Measurements from ENCODE around the gene AAGAB. TPM values are rescaled to one million over a fixed set of nuclear protein-coding genes. Genes with fewer than 3 reads are reported as not detected.

The AAGAB gene
- total RNA-seq, 2 experiments from 2014 or later, result 42.6 to 51.2 TPM

GRCh38 chr15:67215102-67215501 is 39.4 kb downstream of the AAGAB start:
- POLR2A ChIA-PET, result no interaction called here
- ATAC-seq, result no peak

GRCh38 chr15:67212684-67213367 is 41.6 kb downstream of the AAGAB start:
- no peak for TF ChIP-seq CTCF (IDR thresholded peaks at IDR 0.05)
- Mint-ChIP-seq H3K36me3 (ENCODE audit: low read depth) (peaks cover 23% of the 10 kb centered on the region), H3K9me3 (no peaks in the 10 kb centered on the region), H3K4me1 (ENCODE audit: low read depth) (no peaks in the 10 kb centered on the region), H3K27ac (no peak overlapping the region), H3K4me3 (no peak overlapping the region), H3K27me3 (no peaks in the 10 kb centered on the region)
- no peak for DNase-seq
- ATAC-seq, result no peak
- intact Hi-C loops (cut with micrococcal nuclease), result no loop called here
- POLR2A ChIA-PET, result no interaction called here
- CTCF ChIA-PET, result no interaction called here

More at GRCh38 chr15:67215102-67215501, 39.4 kb downstream of the AAGAB start:
- DNase-seq, result no peak
- Mint-ChIP-seq H3K36me3 (ENCODE audit: low read depth) (peaks cover 32% of the 10 kb centered on the region), H3K4me1 (ENCODE audit: low read depth) (no peaks in the 10 kb centered on the region), H3K27ac (no peak overlapping the region), H3K9me3 (no peaks in the 10 kb centered on the region), H3K27me3 (no peaks in the 10 kb centered on the region), H3K4me3 (no peak overlapping the region)
- intact Hi-C loops (cut with micrococcal nuclease), result no loop called here
- TF ChIP-seq CTCF (IDR thresholded peaks at IDR 0.05), result no peak
- CTCF ChIA-PET, result no interaction called here

- ATAC-seq (no peak), DNase-seq (no peak)
- CTCF ChIA-PET, result no interaction called here
- Mint-ChIP-seq H3K4me3 (no peak overlapping the region), H3K27ac (no peak overlapping the region), H3K36me3 (ENCODE audit: low read depth) (peaks cover 19% of the 10 kb centered on the region), H3K9me3 (no peaks in the 10 kb centered on the region), H3K4me1 (ENCODE audit: low read depth) (no peaks in the 10 kb centered on the region), H3K27me3 (no peaks in the 10 kb centered on the region)
- POLR2A ChIA-PET, result no interaction called here
- no peak for TF ChIP-seq CTCF (IDR thresholded peaks at IDR 0.05)
- intact Hi-C loops (cut with micrococcal nuclease), result no loop called here
Observed at GRCh38 chr15:67210555-67211168, 43.8 kb downstream of the AAGAB start.

GRCh38 chr15:67208396-67208795 is 46.1 kb downstream of the AAGAB start:
- no peak for ATAC-seq
- Mint-ChIP-seq H3K4me3 (no peak overlapping the region), H3K27me3 (no peaks in the 10 kb centered on the region), H3K4me1 (ENCODE audit: low read depth) (no peaks in the 10 kb centered on the region), H3K9me3 (no peaks in the 10 kb centered on the region), H3K27ac (no peak overlapping the region), H3K36me3 (ENCODE audit: low read depth) (peaks cover 28% of the 10 kb centered on the region)
- intact Hi-C loops (cut with micrococcal nuclease), result no loop called here
- DNase-seq, result no peak
- ChIA-PET POLR2A (interaction anchor here (0.6 kb wide), 1 partner anchor 206 kb away, joined by 4 read pairs; no protein-coding TSS in a partner anchor), CTCF (interaction anchor here (0.8 kb wide), 1 partner anchor 9 kb away, joined by 3 read pairs; no protein-coding TSS in a partner anchor)
- no peak for TF ChIP-seq CTCF (IDR thresholded peaks at IDR 0.05)

GRCh38 chr15:67207555-67208207 is 46.8 kb downstream of the AAGAB start:
- Mint-ChIP-seq H3K4me3 (no peak overlapping the region), H3K36me3 (ENCODE audit: low read depth) (peaks cover 32% of the 10 kb centered on the region), H3K27me3 (no peaks in the 10 kb centered on the region), H3K9me3 (no peaks in the 10 kb centered on the region), H3K4me1 (ENCODE audit: low read depth) (no peaks in the 10 kb centered on the region), H3K27ac (no peak overlapping the region)
- no peak for TF ChIP-seq CTCF (IDR thresholded peaks at IDR 0.05)
- intact Hi-C loops (cut with micrococcal nuclease), result no loop called here
- no peak for ATAC-seq
- ChIA-PET POLR2A (no interaction called here), CTCF (no interaction called here)
- no peak for DNase-seq

Measured in activated CD8-positive, alpha-beta T cell treated with anti-CD3 and anti-CD28 coated beads for 36 hours (primary cell).